ENCODE results near the gene FGF18. TPM values are rescaled to one million over a fixed set of nuclear protein-coding genes. Genes with fewer than 3 reads are reported as not detected.

FGF18 gene
- total and polyA plus RNA-seq, 9 of the 15 experiments (the other 6 are each of a cell fraction or from before 2014, with no cell fraction given): 0.05 to 0.18 (median 0.11) TPM; not detected in 6

- Histone ChIP-seq H3K9me1 (ENCODE audit: control insufficient read depth, insufficient read depth, low read length) (peaks cover 3% of the 10 kb centered on the region), H3K36me3 (ENCODE audit: control insufficient read depth, insufficient read depth, low read length) (peaks cover 27% of the 10 kb centered on the region), H3K4me2 (ENCODE audit: insufficient read depth, low read length) (peak overlapping the region; percentile 92), H2AFZ (ENCODE audit: low read depth, low read length) (peak overlapping the region; percentile 93), H3K79me2 (ENCODE audit: control insufficient read depth, insufficient read depth, low read length) (peaks cover 47% of the 10 kb centered on the region), H3K27me3 (ENCODE audit: control insufficient read depth in 2 of 2, insufficient read depth in 2 of 2, low read length in 2 of 2) (no peaks in the 10 kb centered on the region), H3K9me3 (replicated peaks; ENCODE audit: control insufficient read depth, insufficient read depth, low read depth, low read length) (no peaks in the 10 kb centered on the region; the same call in 1 of the 2 replicates), H3K9ac (ENCODE audit: insufficient read depth in 1 of 2, low read depth in 2 of 2, low read length in 2 of 2) (peak overlapping the region in 1 of 2 experiments; percentile 96; a peak in 2 of 4 replicates), H3K4me3 (no peak overlapping the region), H3K27ac (ENCODE audit: extremely low read depth, low read depth, low read length) (no peak overlapping the region), H3K4me1 (replicated peaks in 1 of 2; ENCODE audit: control insufficient read depth in 2 of 2, insufficient read depth in 2 of 2, low read length in 2 of 2) (peaks cover 4 to 8% of the 10 kb centered on the region in 2 experiments; a peak in 4 of 5 replicates), H4K20me1 (replicated peaks; ENCODE audit: control insufficient read depth, insufficient read depth, low read length) (peaks cover 32% of the 10 kb centered on the region)
- no peak for DNase-seq (ENCODE audit: extremely low read depth in 1 of 4, low spot score in 3 of 4)
- intact Hi-C loops (cut with micrococcal nuclease): no loop called here
- BruUV-seq (replicated peaks): no TSS peak
- POLR2A ChIA-PET: interaction anchor here (0.6 to 3.6 kb wide), 8 partner anchors 9 to 1684 kb away, joined by 3 to 38 read pairs (median 3); partner anchors contain the start of gene FBXW11
- in situ Hi-C loops (cut with MboI): no loop called here
- CTCF ChIA-PET (ENCODE audit: low intra/inter-chr PET ratio): no interaction called here
- 95% methylated on average over 23 of the region's 25 CpGs for WGBS (ENCODE audit: insufficient coverage, low coverage, missing lambda C conversion rate)
- ATAC-seq: no peak
- TF ChIP-seq ZNF121 (CRISPR knock-in tag; conservative IDR thresholded peaks at IDR 0.05): peak; percentile 71
- TF ChIP-seq ZFP30 (CRISPR knock-in tag; IDR thresholded peaks at IDR 0.05; ENCODE audit: borderline replicate concordance): no peak
- TF ChIP-seq ZBTB33 (CRISPR knock-in tag; IDR thresholded peaks at IDR 0.05): peak; percentile 33; the same call in 1 of the 2 replicates
- no peak for FAIRE-seq
Observed at GRCh38 chr5:171386006-171386671, 33.3 kb upstream of the FGF18 start.
